ENCODE measurements around the gene TAS2R41.

Gene TAS2R41

GRCh38 chr7:143444063-143444782, 33.5 kb upstream of the TAS2R41 start:
- Histone ChIP-seq H3K27ac (ENCODE audit: low read length) (no peak overlapping the region), H3K4me1 (ENCODE audit: control insufficient read depth, insufficient read depth, low read length) (no peaks in the 10 kb centered on the region; the same call in 1 of the 2 replicates), H3K9me3 (ENCODE audit: control insufficient read depth, insufficient read depth, low read length) (no peaks in the 10 kb centered on the region), H3K4me3 (ENCODE audit: low read length) (no peak overlapping the region), H3K36me3 (ENCODE audit: control insufficient read depth, insufficient read depth, low read length) (no peaks in the 10 kb centered on the region), H3K27me3 (ENCODE audit: control insufficient read depth, insufficient read depth, low read length) (no peaks in the 10 kb centered on the region)
- WGBS (ENCODE audit: insufficient coverage, insufficient read length) = no CpG with 5 or more reads among the region's 6 CpGs
- no peak for DNase-seq (ENCODE audit: low read depth, low spot score)

- Histone ChIP-seq H3K9me3 (ENCODE audit: control insufficient read depth, insufficient read depth, low read length) (no peaks in the 10 kb centered on the region), H3K4me3 (ENCODE audit: low read length) (no peak overlapping the region), H3K27me3 (ENCODE audit: control insufficient read depth, insufficient read depth, low read length) (no peaks in the 10 kb centered on the region), H3K36me3 (ENCODE audit: control insufficient read depth, insufficient read depth, low read length) (no peaks in the 10 kb centered on the region), H3K4me1 (ENCODE audit: control insufficient read depth, insufficient read depth, low read length) (no peaks in the 10 kb centered on the region; the same call in 1 of the 2 replicates), H3K27ac (ENCODE audit: low read length) (no peak overlapping the region)
- DNase-seq (ENCODE audit: low read depth, low spot score) = no peak
- WGBS (ENCODE audit: insufficient coverage, insufficient read length) = no CpG with 5 or more reads among the region's 1 CpG
These were observed 32.9 kb upstream of the TAS2R41 start for GRCh38 chr7:143444785-143445184.

- WGBS (ENCODE audit: insufficient coverage, insufficient read length) = no CpG with 5 or more reads among the region's 3 CpGs
- Histone ChIP-seq H3K4me1 (ENCODE audit: control insufficient read depth, insufficient read depth, low read length) (no peaks in the 10 kb centered on the region; the same call in 1 of the 2 replicates), H3K9me3 (ENCODE audit: control insufficient read depth, insufficient read depth, low read length) (no peaks in the 10 kb centered on the region), H3K27me3 (ENCODE audit: control insufficient read depth, insufficient read depth, low read length) (no peaks in the 10 kb centered on the region), H3K27ac (ENCODE audit: low read length) (no peak overlapping the region), H3K4me3 (ENCODE audit: low read length) (no peak overlapping the region), H3K36me3 (ENCODE audit: control insufficient read depth, insufficient read depth, low read length) (no peaks in the 10 kb centered on the region)
- no peak for DNase-seq (ENCODE audit: low read depth, low spot score)
These were observed 30.2 kb upstream of the TAS2R41 start for GRCh38 chr7:143447466-143447865.

- H3K27ac ChIP-seq (ENCODE audit: low read length) = no peak overlapping the region
- H3K27me3 ChIP-seq (ENCODE audit: control insufficient read depth, insufficient read depth, low read length) = no peaks in the 10 kb centered on the region
- WGBS (ENCODE audit: insufficient coverage, insufficient read length) = no CpG with 5 or more reads among the region's 5 CpGs
- no peak overlapping the region for H3K4me3 ChIP-seq (ENCODE audit: low read length)
- H3K36me3 ChIP-seq (ENCODE audit: control insufficient read depth, insufficient read depth, low read length) = no peaks in the 10 kb centered on the region
- no peak for DNase-seq (ENCODE audit: low read depth, low spot score)
- H3K4me1 ChIP-seq (ENCODE audit: control insufficient read depth, insufficient read depth, low read length) = no peaks in the 10 kb centered on the region; the same call in 1 of the 2 replicates
- H3K9me3 ChIP-seq (ENCODE audit: control insufficient read depth, insufficient read depth, low read length) = no peaks in the 10 kb centered on the region
These were observed 29.2 kb upstream of the TAS2R41 start for GRCh38 chr7:143448429-143448828.

GRCh38 chr7:143449793-143450192, 27.9 kb upstream of the TAS2R41 start:
- Histone ChIP-seq H3K4me1 (ENCODE audit: control insufficient read depth, insufficient read depth, low read length) (no peaks in the 10 kb centered on the region; the same call in 1 of the 2 replicates), H3K9me3 (ENCODE audit: control insufficient read depth, insufficient read depth, low read length) (no peaks in the 10 kb centered on the region), H3K4me3 (ENCODE audit: low read length) (no peak overlapping the region), H3K27me3 (ENCODE audit: control insufficient read depth, insufficient read depth, low read length) (no peaks in the 10 kb centered on the region), H3K27ac (ENCODE audit: low read length) (no peak overlapping the region), H3K36me3 (ENCODE audit: control insufficient read depth, insufficient read depth, low read length) (no peaks in the 10 kb centered on the region)
- no CpG with 5 or more reads among the region's 3 CpGs for WGBS (ENCODE audit: insufficient coverage, insufficient read length)
- DNase-seq (ENCODE audit: low read depth, low spot score) = no peak

GRCh38 chr7:143451122-143451521, 26.6 kb upstream of the TAS2R41 start:
- no peak for DNase-seq (ENCODE audit: low read depth, low spot score)
- Histone ChIP-seq H3K36me3 (ENCODE audit: control insufficient read depth, insufficient read depth, low read length) (no peaks in the 10 kb centered on the region), H3K27me3 (ENCODE audit: control insufficient read depth, insufficient read depth, low read length) (no peaks in the 10 kb centered on the region), H3K4me1 (ENCODE audit: control insufficient read depth, insufficient read depth, low read length) (no peaks in the 10 kb centered on the region; the same call in 1 of the 2 replicates), H3K9me3 (ENCODE audit: control insufficient read depth, insufficient read depth, low read length) (no peaks in the 10 kb centered on the region), H3K4me3 (ENCODE audit: low read length) (no peak overlapping the region), H3K27ac (ENCODE audit: low read length) (no peak overlapping the region)

- no CpG with 5 or more reads among the region's 1 CpG for WGBS (ENCODE audit: insufficient coverage, insufficient read length)
- H3K4me3 ChIP-seq (ENCODE audit: low read length) = no peak overlapping the region
- H3K36me3 ChIP-seq (ENCODE audit: control insufficient read depth, insufficient read depth, low read length) = no peaks in the 10 kb centered on the region
- H3K27ac ChIP-seq (ENCODE audit: low read length) = no peak overlapping the region
- no peaks in the 10 kb centered on the region for H3K27me3 ChIP-seq (ENCODE audit: control insufficient read depth, insufficient read depth, low read length)
- DNase-seq (ENCODE audit: low read depth, low spot score) = no peak
- no peaks in the 10 kb centered on the region; the same call in 1 of the 2 replicates for H3K4me1 ChIP-seq (ENCODE audit: control insufficient read depth, insufficient read depth, low read length)
- no peaks in the 10 kb centered on the region for H3K9me3 ChIP-seq (ENCODE audit: control insufficient read depth, insufficient read depth, low read length)
These were observed 25.9 kb upstream of the TAS2R41 start for GRCh38 chr7:143451746-143452145.

- H3K9me3 ChIP-seq (ENCODE audit: control insufficient read depth, insufficient read depth, low read length) = no peaks in the 10 kb centered on the region
- H3K27me3 ChIP-seq (ENCODE audit: control insufficient read depth, insufficient read depth, low read length) = no peaks in the 10 kb centered on the region
- no peak overlapping the region for H3K27ac ChIP-seq (ENCODE audit: low read length)
- no peak overlapping the region for H3K4me3 ChIP-seq (ENCODE audit: low read length)
- H3K36me3 ChIP-seq (ENCODE audit: control insufficient read depth, insufficient read depth, low read length) = no peaks in the 10 kb centered on the region
- no peaks in the 10 kb centered on the region; the same call in 1 of the 2 replicates for H3K4me1 ChIP-seq (ENCODE audit: control insufficient read depth, insufficient read depth, low read length)
- DNase-seq (ENCODE audit: low read depth, low spot score) = no peak
- WGBS (ENCODE audit: insufficient coverage, insufficient read length) = no CpG with 5 or more reads among the region's 2 CpGs
These were observed 25.2 kb upstream of the TAS2R41 start for GRCh38 chr7:143452495-143452894.

- Histone ChIP-seq H3K4me1 (ENCODE audit: control insufficient read depth, insufficient read depth, low read length) (no peaks in the 10 kb centered on the region), H3K4me3 (ENCODE audit: low read length) (no peak overlapping the region), H3K27ac (ENCODE audit: low read length) (no peak overlapping the region), H3K9me3 (ENCODE audit: control insufficient read depth, insufficient read depth, low read length) (no peaks in the 10 kb centered on the region), H3K27me3 (ENCODE audit: control insufficient read depth, insufficient read depth, low read length) (no peaks in the 10 kb centered on the region), H3K36me3 (ENCODE audit: control insufficient read depth, insufficient read depth, low read length) (no peaks in the 10 kb centered on the region)
- WGBS (ENCODE audit: insufficient coverage, insufficient read length) = no CpG with 5 or more reads among the region's 1 CpG
- no peak for DNase-seq (ENCODE audit: low read depth, low spot score)
These were observed 23.5 kb upstream of the TAS2R41 start for GRCh38 chr7:143454091-143454680.

GRCh38 chr7:143455491-143455890, 22.2 kb upstream of the TAS2R41 start:
- Histone ChIP-seq H3K36me3 (ENCODE audit: control insufficient read depth, insufficient read depth, low read length) (no peaks in the 10 kb centered on the region), H3K9me3 (ENCODE audit: control insufficient read depth, insufficient read depth, low read length) (no peaks in the 10 kb centered on the region), H3K27ac (ENCODE audit: low read length) (no peak overlapping the region), H3K4me3 (ENCODE audit: low read length) (no peak overlapping the region), H3K27me3 (ENCODE audit: control insufficient read depth, insufficient read depth, low read length) (no peaks in the 10 kb centered on the region), H3K4me1 (ENCODE audit: control insufficient read depth, insufficient read depth, low read length) (no peaks in the 10 kb centered on the region)
- WGBS (ENCODE audit: insufficient coverage, insufficient read length) = no CpG with 5 or more reads among the region's 2 CpGs
- no peak for DNase-seq (ENCODE audit: low read depth, low spot score)

GRCh38 chr7:143455942-143456341, 21.7 kb upstream of the TAS2R41 start:
- no peaks in the 10 kb centered on the region for H3K9me3 ChIP-seq (ENCODE audit: control insufficient read depth, insufficient read depth, low read length)
- no peaks in the 10 kb centered on the region for H3K27me3 ChIP-seq (ENCODE audit: control insufficient read depth, insufficient read depth, low read length)
- H3K27ac ChIP-seq (ENCODE audit: low read length) = no peak overlapping the region
- no CpG with 5 or more reads among the region's 4 CpGs for WGBS (ENCODE audit: insufficient coverage, insufficient read length)
- H3K4me1 ChIP-seq (ENCODE audit: control insufficient read depth, insufficient read depth, low read length) = no peaks in the 10 kb centered on the region
- H3K36me3 ChIP-seq (ENCODE audit: control insufficient read depth, insufficient read depth, low read length) = no peaks in the 10 kb centered on the region
- no peak for DNase-seq (ENCODE audit: low read depth, low spot score)
- H3K4me3 ChIP-seq (ENCODE audit: low read length) = no peak overlapping the region

All from iPS DF 6.9 (cell line).